Smooth muscle cell (in vitro differentiated cells): ENCODE data around the gene KLLN. TPM values are rescaled to one million over a fixed set of nuclear protein-coding genes. Genes with fewer than 3 reads are reported as not detected.

Experiments used
- DNase-seq: peaks from one replicate; lab custom pipeline; 2025; ENCODE audit not compliant: unreplicated experiment; lab: John Stamatoyannopoulos, UW
- H2AFZ ChIP-seq: fragments of 200-600 bp; sonication (generic); 2 replicates; pipeline ENCODE4 v1.6.0; 2016; ENCODE audit warnings: antibody characterized with exemption, low read depth, mild to moderate bottlenecking
- H3F3A ChIP-seq: fragments of 200-600 bp; sonication (generic); 2 replicates; pipeline ENCODE4 v1.6.0; 2017; ENCODE audit warnings: antibody characterized with exemption, low read depth
- H3K27ac ChIP-seq: fragments of 200-600 bp; sonication (generic); 2 replicates; pipeline ENCODE4 v1.5.1; 2016; ENCODE audit warnings: low read depth, mild to moderate bottlenecking
- H3K27me3 ChIP-seq: fragments of 200-600 bp; sonication (generic); 2 replicates; pipeline ENCODE4 v1.6.1; 2016; ENCODE audit warnings: low read depth, mild to moderate bottlenecking
- H3K36me3 ChIP-seq: fragments of 200-600 bp; sonication (generic); 2 replicates; pipeline ENCODE4 v1.5.1; 2016; ENCODE audit warnings: low read depth
- H3K4me1 ChIP-seq: fragments of 200-600 bp; sonication (generic); 2 replicates; pipeline ENCODE4 v1.5.1; 2016; ENCODE audit warnings: low read depth
- H3K4me2 ChIP-seq: fragments of 200-600 bp; sonication (generic); 2 replicates; pipeline ENCODE4 v1.6.0; 2016; ENCODE audit warnings: mild to moderate bottlenecking
- H3K4me3 ChIP-seq: fragments of 200-600 bp; sonication (generic); 2 replicates; pipeline ENCODE4 v1.5.1; 2016; ENCODE audit warnings: mild to moderate bottlenecking
- H3K79me2 ChIP-seq: fragments of 200-600 bp; sonication (generic); 2 replicates; pipeline ENCODE4 v1.6.0; 2016; ENCODE audit warnings: low read depth, mild to moderate bottlenecking
- H3K9ac ChIP-seq: fragments of 200-600 bp; sonication (generic); 2 replicates; pipeline ENCODE4 v1.6.0; 2016; ENCODE audit warnings: low read depth
- H3K9me3 ChIP-seq: fragments of 200-600 bp; sonication (generic); replicated peaks from 2 replicates; pipeline ENCODE4 v1.5.1; 2016; ENCODE audit warnings: low read depth
- H4K20me1 ChIP-seq: fragments of 200-600 bp; sonication (generic); 2 replicates; pipeline ENCODE4 v1.6.0; 2016; ENCODE audit warnings: low read depth
- CTCF ChIP-seq: fragments of 200-600 bp; sonication (generic); IDR thresholded peaks from 2 replicates; pipeline ENCODE4 v1.5.1; 2017; ENCODE audit warnings: borderline replicate concordance, mild to moderate bottlenecking, antibody characterized with exemption; ENCODE audit not compliant: insufficient read depth, poor library complexity, severe bottlenecking
- WGBS: methylation state at CpG from one replicate; pipeline ENCODE4 v1.1.7; 2016; ENCODE audit warnings: low lambda C conversion rate; 5-methylcytosine and 5-hydroxymethylcytosine counted together
- polyA plus RNA-seq: library from polyadenylated mRNA; unstranded; fragments of >200 nt; fragmentation: Nextera tagmentation; extraction: Ambion mirVana; gene quantifications from 2 replicates; pipeline ENCODE4 v1.2.1, GENCODE V29; 2016
- small RNA-seq: library from RNA; depleted of rRNA; stranded (forward); fragments of <200 nt; gene quantifications from one replicate; pipeline ENCODE3, GENCODE V24; 2014
- total RNA-seq: library from RNA; depleted of rRNA; stranded (reverse); fragments of >200 nt; gene quantifications from 2 replicates; pipeline ENCODE4 v1.2.3, GENCODE V29; 2014

Gene KLLN
- total and polyA plus RNA-seq, 2 experiments from 2014 or later = 0.18 TPM; not detected in 1

DNA sequence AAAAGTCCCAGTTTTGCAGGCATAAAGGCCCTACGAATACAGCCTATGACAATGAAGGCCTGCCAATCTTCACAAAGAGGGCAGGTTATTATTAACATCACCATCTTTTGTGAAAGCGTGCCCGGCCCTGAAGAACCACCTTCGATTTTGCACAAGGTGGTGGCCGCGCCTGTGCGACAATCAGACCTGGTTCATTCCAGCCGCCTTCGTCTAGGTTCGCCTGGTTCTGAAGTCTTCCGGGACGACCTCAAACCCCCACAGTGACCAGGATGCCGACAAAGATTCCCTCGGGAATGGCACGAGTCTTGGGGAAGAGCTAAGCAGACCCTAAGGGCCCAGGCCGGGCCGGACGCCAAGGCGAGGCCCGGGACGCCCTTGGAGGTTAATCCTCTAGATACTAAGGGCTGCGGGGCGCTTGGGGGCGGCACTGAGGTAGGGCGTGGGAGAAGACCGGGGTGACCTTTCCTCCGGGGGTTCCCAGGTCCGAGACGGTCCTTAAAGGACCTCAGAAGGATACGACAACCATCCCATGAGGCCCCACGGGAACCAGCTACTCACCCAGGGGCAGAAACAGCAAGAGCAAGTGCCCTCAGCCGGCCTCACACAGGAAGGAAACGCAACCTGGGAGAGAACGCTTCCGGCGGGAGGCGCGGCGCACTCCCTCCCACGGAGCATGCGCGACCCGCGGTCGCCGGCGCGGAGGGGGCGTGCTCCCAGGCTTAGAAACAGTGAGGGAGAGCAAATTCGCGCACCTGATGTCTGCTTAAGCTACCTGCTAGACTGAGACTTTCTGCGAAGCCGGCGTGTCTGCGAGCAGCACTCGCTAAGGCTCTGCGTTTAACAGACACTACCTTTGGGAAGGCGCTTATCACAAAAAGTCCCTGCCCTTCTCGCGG lies 45.5 kb downstream of the KLLN start, which contains the start of gene ATAD1:
Gene ATAD1, minus strand, starts transcription at position 618 of the 896 bp plus-strand sequence. CDS start 3,627 bp downstream, outside the sequence.
- H2AFZ ChIP-seq = peak within 1 kb of the TSS; percentile 95
- DNase-seq = peak; percentile 52
- peak within 1 kb of the TSS; percentile 71 for H3K4me3 ChIP-seq
- peak within 1 kb of the TSS; percentile 93 for H3K4me2 ChIP-seq
- peaks cover 31% of the 10 kb centered on the region for H4K20me1 ChIP-seq
- no peaks in the 10 kb centered on the region for H3K9me3 ChIP-seq
- no peaks in the 10 kb centered on the region for H3F3A ChIP-seq
- under 1% methylated on average over 59 of the region's 60 CpGs for WGBS
- H3K27me3 ChIP-seq = no peaks in the 10 kb centered on the region
- TF ChIP-seq CTCF = peak; percentile 29
- peak within 1 kb of the TSS; percentile 70 for H3K27ac ChIP-seq
- peaks cover 4% of the 10 kb centered on the region for H3K36me3 ChIP-seq
- peaks cover 51% of the 10 kb centered on the region for H3K79me2 ChIP-seq
- peak within 1 kb of the TSS; percentile 81 for H3K9ac ChIP-seq
- peaks cover 15% of the 10 kb centered on the region for H3K4me1 ChIP-seq

- Histone ChIP-seq H3F3A (no peaks in the 10 kb centered on the region), H2AFZ (peak overlapping the region; percentile 95), H3K4me2 (peak overlapping the region; percentile 93), H3K4me1 (peaks cover 15% of the 10 kb centered on the region), H3K79me2 (peaks cover 58% of the 10 kb centered on the region), H3K36me3 (peaks cover 4% of the 10 kb centered on the region), H3K9me3 (no peaks in the 10 kb centered on the region), H3K4me3 (peak overlapping the region; percentile 71), H3K9ac (peak overlapping the region; percentile 81), H3K27me3 (no peaks in the 10 kb centered on the region), H4K20me1 (peaks cover 35% of the 10 kb centered on the region), H3K27ac (peak overlapping the region; percentile 70)
- no peak for DNase-seq
- WGBS = 16% methylated on average over 10 of the region's 10 CpGs
- no peak for TF ChIP-seq CTCF
These were observed 46.3 kb downstream of the KLLN start for GRCh38 chr10:87816898-87817608.

DNA sequence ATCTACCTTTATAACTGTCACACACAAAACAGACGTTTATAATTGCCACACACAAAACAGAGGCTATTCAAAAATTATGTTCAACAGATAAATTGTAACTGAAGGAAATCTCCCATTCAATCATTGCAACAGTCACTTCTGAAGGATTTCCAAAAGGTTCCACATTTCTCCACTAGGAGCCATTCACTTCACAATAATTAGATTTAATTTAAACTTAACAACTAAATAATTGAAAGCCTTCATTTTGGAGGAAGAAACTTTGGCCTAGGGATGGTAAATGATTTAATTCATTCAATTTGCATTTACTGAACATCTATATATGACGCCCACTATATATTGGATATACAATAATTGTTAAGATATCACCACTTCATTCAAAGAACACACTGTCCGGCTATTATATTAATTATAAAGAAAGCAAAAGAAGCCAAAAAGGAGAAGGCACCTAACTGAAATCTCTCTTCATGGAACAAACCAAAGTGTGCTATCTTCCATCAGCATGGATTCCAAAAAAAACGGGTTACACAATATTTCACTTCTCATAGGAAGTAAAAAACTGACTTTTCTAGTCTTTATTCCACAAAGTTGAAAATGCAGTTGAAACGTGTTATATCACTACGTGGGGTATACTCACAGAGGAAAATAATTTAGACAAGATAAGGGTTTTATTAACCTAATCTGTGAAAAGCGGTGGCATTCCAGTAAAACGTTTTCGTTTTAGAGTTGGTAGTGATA lies 47.0 kb downstream of the KLLN start:
- H3K4me1 ChIP-seq = peaks cover 15% of the 10 kb centered on the region
- peaks cover 9% of the 10 kb centered on the region for H3K36me3 ChIP-seq
- WGBS = 64% methylated on average over 9 of the region's 9 CpGs
- H3K9ac ChIP-seq = peak overlapping the region; percentile 81
- peaks cover 39% of the 10 kb centered on the region for H4K20me1 ChIP-seq
- DNase-seq = no peak
- H3K27ac ChIP-seq = peak overlapping the region; percentile 29
- no peaks in the 10 kb centered on the region for H3F3A ChIP-seq
- H3K4me2 ChIP-seq = peak overlapping the region; percentile 93
- no peaks in the 10 kb centered on the region for H3K27me3 ChIP-seq
- peak; percentile 12 for TF ChIP-seq CTCF
- H2AFZ ChIP-seq = no peak overlapping the region
- H3K9me3 ChIP-seq = no peaks in the 10 kb centered on the region
- H3K79me2 ChIP-seq = peaks cover 65% of the 10 kb centered on the region
- H3K4me3 ChIP-seq = peak overlapping the region; percentile 71

Small RNA genes within 50 kb of the gene (small RNA-seq; reads per million reads assigned to genes)
- not detected for gene RN7SL78P

Other genes with a start within 250 kb of the KLLN start
- gene PAPSS2, start 203.7 kb downstream of the KLLN start, total RNA-seq = 89.2 and 105 TPM in 2 replicates
- gene PAPSS2, start 203.7 kb downstream of the KLLN start, polyA plus RNA-seq = 77.0 and 96.1 TPM in 2 replicates
- gene ATAD1, start 45.3 kb downstream of the KLLN start, total RNA-seq = 64.0 and 71.8 TPM in 2 replicates
- gene ATAD1, start 45.3 kb downstream of the KLLN start, polyA plus RNA-seq = 38.1 and 39.9 TPM in 2 replicates
- 78.3 and 87.3 TPM in 2 replicates for gene PTEN, start 92 bp upstream of the KLLN start, total RNA-seq
- 30.6 and 45.1 TPM in 2 replicates for gene PTEN, start 92 bp upstream of the KLLN start, polyA plus RNA-seq